Measurements from ENCODE around the gene CCNH. TPM values are rescaled to one million over a fixed set of nuclear protein-coding genes. Genes with fewer than 3 reads are reported as not detected.
A peak's percentile ranks its signal among the peaks of the same experiment; 100 is the strongest.

Gene CCNH
- total and polyA plus RNA-seq, 3 donors from 2014 or later: 105 to 167 (median 142) TPM

DNA sequence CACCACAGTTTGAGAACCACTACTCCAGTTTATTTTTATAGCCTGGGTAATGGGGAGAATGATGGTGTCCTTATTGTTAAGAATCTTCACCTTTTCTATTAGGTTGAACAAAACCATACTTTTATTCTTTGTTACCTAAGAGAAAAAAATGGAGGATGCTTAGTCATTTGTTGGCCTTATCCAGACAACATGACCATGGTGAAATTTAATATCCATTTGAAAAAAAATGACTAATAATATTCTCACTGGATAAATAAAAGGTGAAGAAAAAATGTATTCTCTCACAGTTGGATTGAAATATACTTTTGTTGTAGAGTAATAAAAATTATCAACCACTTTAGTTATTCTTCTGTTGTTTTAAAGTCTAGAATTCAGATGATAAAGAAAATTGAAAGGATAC lies 5.8 kb upstream of the CCNH start:
- no peak overlapping the region for H3K27ac ChIP-seq
- DNase-seq: no peak
- intact Hi-C loops (cut with DNase I; ENCODE audit: low total_unique reads): no loop called here
- H3K36me3 ChIP-seq (ENCODE audit: low read depth, missing control alignments): no peaks in the 10 kb centered on the region
- no peaks in the 10 kb centered on the region for H3K27me3 ChIP-seq
- H3K4me3 ChIP-seq: no peak overlapping the region
- H3K9me3 ChIP-seq: no peaks in the 10 kb centered on the region
- H3K4me1 ChIP-seq: no peaks in the 10 kb centered on the region
- TF ChIP-seq CTCF (IDR thresholded peaks at IDR 0.05) (no peak), POLR2A (IDR thresholded peaks at IDR 0.05) (no peak)

- TF ChIP-seq POLR2A (IDR thresholded peaks at IDR 0.05): no peak
- TF ChIP-seq CTCF (IDR thresholded peaks at IDR 0.05): no peak
- no peaks in the 10 kb centered on the region for H3K27me3 ChIP-seq
- peak overlapping the region; percentile 88 to 94 for H3K27ac ChIP-seq
- H3K9me3 ChIP-seq: no peaks in the 10 kb centered on the region
- no peaks in the 10 kb centered on the region for H3K36me3 ChIP-seq (ENCODE audit: low read depth, missing control alignments)
- no peaks in the 10 kb centered on the region for H3K4me1 ChIP-seq
- no peak for DNase-seq
- 22 to 32% methylated on average over 3 of the region's 3 CpGs for WGBS, 2 donors
- intact Hi-C loops (cut with DNase I; ENCODE audit: low total_unique reads): no loop called here
- H3K4me3 ChIP-seq: peak overlapping the region; percentile 65 to 88
Measured at GRCh38 chr5:87413343-87413645, 564 bp upstream of the CCNH start.

DNA sequence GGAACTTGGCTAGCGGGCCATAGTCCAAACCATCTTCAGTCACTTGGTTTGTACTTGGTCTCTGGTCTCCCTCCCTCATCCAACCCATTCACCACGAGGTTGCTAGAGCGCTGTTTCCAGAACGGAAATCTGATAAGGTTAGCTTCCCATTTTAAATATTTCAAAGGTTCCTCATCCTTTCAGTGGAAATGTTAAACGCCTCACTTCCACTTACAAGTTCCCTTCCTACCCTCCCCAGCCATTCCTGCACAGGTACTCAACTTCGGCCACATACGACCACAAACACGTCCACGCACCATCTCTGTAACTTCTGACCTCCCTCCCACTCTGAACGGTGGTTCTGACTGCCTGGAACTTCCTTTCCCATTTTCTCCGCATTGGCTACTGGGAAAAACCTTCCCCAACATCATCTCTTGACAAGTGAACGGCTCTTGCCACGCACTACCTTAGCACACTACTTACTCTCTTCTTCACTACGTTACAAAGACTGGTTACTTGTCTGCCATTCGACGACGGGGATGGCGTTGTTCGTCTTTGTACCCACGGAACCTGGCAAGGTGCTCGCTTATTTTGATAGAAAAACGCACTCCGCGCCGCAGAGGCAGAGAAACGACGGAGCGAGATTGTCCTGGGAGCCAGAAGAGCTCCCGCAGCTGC lies 629 bp downstream of the CCNH start:
- no peaks in the 10 kb centered on the region for H3K36me3 ChIP-seq (ENCODE audit: low read depth, missing control alignments)
- intact Hi-C loops (cut with DNase I; ENCODE audit: low total_unique reads): no loop called here
- no peaks in the 10 kb centered on the region for H3K4me1 ChIP-seq
- TF ChIP-seq CTCF (IDR thresholded peaks at IDR 0.05): no peak
- no peak for TF ChIP-seq POLR2A (IDR thresholded peaks at IDR 0.05)
- peak overlapping the region; percentile 65 to 88 for H3K4me3 ChIP-seq
- H3K27ac ChIP-seq: peak overlapping the region; percentile 88 to 94
- 0% methylated on average over 28 to 29 of the region's 29 CpGs for WGBS, 2 donors
- no peaks in the 10 kb centered on the region for H3K27me3 ChIP-seq
- peak; percentile 53 for DNase-seq
- no peaks in the 10 kb centered on the region for H3K9me3 ChIP-seq

GRCh38 chr5:87411586-87411972 lies 1.2 kb downstream of the CCNH start:
- TF ChIP-seq CTCF (IDR thresholded peaks at IDR 0.05) (no peak), POLR2A (IDR thresholded peaks at IDR 0.05) (no peak)
- Histone ChIP-seq H3K4me3 (peak overlapping the region; percentile 65 to 88), H3K36me3 (ENCODE audit: low read depth, missing control alignments) (no peaks in the 10 kb centered on the region), H3K9me3 (no peaks in the 10 kb centered on the region), H3K27ac (peak overlapping the region; percentile 88 to 94), H3K4me1 (no peaks in the 10 kb centered on the region), H3K27me3 (no peaks in the 10 kb centered on the region)
- intact Hi-C loops (cut with DNase I; ENCODE audit: low total_unique reads): no loop called here
- DNase-seq: no peak
- WGBS, 2 donors: 3 to 6% methylated on average over 5 of the region's 5 CpGs

- intact Hi-C loops (cut with DNase I; ENCODE audit: low total_unique reads): no loop called here
- Histone ChIP-seq H3K36me3 (ENCODE audit: low read depth, missing control alignments) (no peaks in the 10 kb centered on the region), H3K27me3 (no peaks in the 10 kb centered on the region), H3K27ac (peak overlapping the region in 1 of 2 donors; percentile 21), H3K4me1 (no peaks in the 10 kb centered on the region), H3K4me3 (peak overlapping the region in 1 of 2 donors; percentile 88), H3K9me3 (no peaks in the 10 kb centered on the region)
- 73 to 82% methylated on average over 1 of the region's 1 CpG for WGBS, 2 donors
- DNase-seq: no peak
- TF ChIP-seq POLR2A (IDR thresholded peaks at IDR 0.05) (no peak), CTCF (IDR thresholded peaks at IDR 0.05) (no peak)
Measured at GRCh38 chr5:87410931-87411330, 1.8 kb downstream of the CCNH start.

Data from testis (tissue), 3 donors.